GM21737 (cell line): ENCODE measurements around the gene ELMO1.

ENCODE experiments used
- ATAC-seq: cut with Tn5 transposase; IDR thresholded peaks from one replicate; pipeline ENCODE4 v1.9.1; 2021; ENCODE audit warnings: mild to moderate bottlenecking, moderate library complexity; ENCODE audit not compliant: unreplicated experiment

ELMO1 gene

GRCh38 chr7:37411444-37412034 lies 37.1 kb downstream of the ELMO1 start:
- no peak for ATAC-seq

- ATAC-seq = no peak
These were observed 38.1 kb downstream of the ELMO1 start for GRCh38 chr7:37410305-37411229.

- no peak for ATAC-seq
These were observed 39.2 kb downstream of the ELMO1 start for GRCh38 chr7:37409461-37409860.

- ATAC-seq = no peak
These were observed 40.1 kb downstream of the ELMO1 start for GRCh38 chr7:37408291-37409228.

GRCh38 chr7:37405603-37406122 lies 43.0 kb downstream of the ELMO1 start:
- no peak for ATAC-seq

- ATAC-seq = no peak
These were observed 43.5 kb downstream of the ELMO1 start for GRCh38 chr7:37405128-37405527.

- ATAC-seq = no peak
These were observed 48.7 kb downstream of the ELMO1 start for GRCh38 chr7:37399876-37400421.

GRCh38 chr7:37398403-37398802 lies 50.3 kb downstream of the ELMO1 start:
- ATAC-seq = no peak

GRCh38 chr7:37395618-37396259 lies 52.9 kb downstream of the ELMO1 start:
- ATAC-seq = no peak

- no peak for ATAC-seq
These were observed 54.5 kb downstream of the ELMO1 start for GRCh38 chr7:37394158-37394557.

GRCh38 chr7:37393476-37393875 lies 55.2 kb downstream of the ELMO1 start:
- no peak for ATAC-seq

- ATAC-seq = no peak
These were observed 56.0 kb downstream of the ELMO1 start for GRCh38 chr7:37392673-37393017.

GRCh38 chr7:37391791-37392672 lies 56.6 kb downstream of the ELMO1 start:
- no peak for ATAC-seq

GRCh38 chr7:37390114-37390513 lies 58.5 kb downstream of the ELMO1 start:
- no peak for ATAC-seq

- ATAC-seq = no peak
These were observed 59.9 kb downstream of the ELMO1 start for GRCh38 chr7:37388811-37389210.

- no peak for ATAC-seq
These were observed 62.9 kb downstream of the ELMO1 start for GRCh38 chr7:37385787-37386186.

GRCh38 chr7:37382546-37383088 lies 66.0 kb downstream of the ELMO1 start:
- ATAC-seq = no peak

- ATAC-seq = no peak
These were observed 67.8 kb downstream of the ELMO1 start for GRCh38 chr7:37380831-37381230.
